HepG2 (cell line): Measurements from ENCODE around the gene SLC2A10. TPM values are rescaled to one million over a fixed set of nuclear protein-coding genes. Genes with fewer than 3 reads are reported as not detected.

Experiments used
- ATAC-seq: fragments of 200-7000 bp; cut with Tn5 transposase; 3 replicates; pipeline ENCODE4 v1.9.1; 2020; ENCODE audit warnings: mild to moderate bottlenecking, moderate library complexity
- BruUV-seq: library from RNA; stranded (reverse); fragments of 400-500 nt; replicated peaks from 2 replicates; lab custom pipeline; 2021; lab: Mats Ljungman, UMichigan
- CTCF ChIA-PET: fragments of 300-600 bp; formaldehyde crosslinking; extraction: SDS; loops from one replicate; lab custom pipeline; 2021; ENCODE audit warnings: low total read pairs, inconsistent platforms, low intra/inter-chr PET ratio; lab: Yijun Ruan, JAX
- POLR2A ChIA-PET: fragments of 350-600 bp; sonication (Branson Sonifier 250); formaldehyde crosslinking; loops from one replicate; lab custom pipeline; 2020; ENCODE audit warnings: antibody characterized with exemption, inconsistent platforms; lab: Yijun Ruan, JAX
- DNase-seq: peaks from one replicate; pipeline ENCODE4 v3.0.0-alpha.2; 2015; ENCODE audit warnings: low spot score
- FAIRE-seq: peaks from 3 replicates; lab custom pipeline; 2011; peaks lifted over from hg19 to GRCh38; lab: Jason Lieb, UNC
- H2AFZ ChIP-seq: one replicate; pipeline ENCODE4 v1.6.1; 2011; ENCODE audit warnings: low read length, inconsistent platforms
- H3K27ac ChIP-seq: fragments of 300-600 bp; 3 replicates; pipeline ENCODE4 v1.8.0; 2011; ENCODE audit warnings: mixed run types, mild to moderate bottlenecking, mixed read lengths, low read length, inconsistent platforms; ENCODE audit not compliant: insufficient read depth; ENCODE audit errors: extremely low read length
- H3K27me3 ChIP-seq, 2 experiments: fragments of 200-600 bp in 1 of 2; 2 replicates in 1 of 2; 3 replicates in 1 of 2; pipeline versions ENCODE4 v1.6.0 to v1.8.0; 2011; ENCODE audit warnings: low read length in 2 of 2, mild to moderate bottlenecking in 2 of 2, moderate library complexity in 2 of 2, inconsistent platforms in 1 of 2; ENCODE audit not compliant: insufficient read depth in 2 of 2, control insufficient read depth in 1 of 2
- H3K36me3 ChIP-seq, 2 experiments: fragments of 200-600 bp in 1 of 2; replicated peaks in 1 of 2; 2 replicates in 1 of 2; 3 replicates in 1 of 2; pipeline versions ENCODE4 v1.5.1 to v1.8.0; 2011; ENCODE audit warnings: low read length in 2 of 2, inconsistent platforms in 1 of 2; ENCODE audit not compliant: insufficient read depth in 2 of 2, control insufficient read depth in 1 of 2
- H3K4me1 ChIP-seq: 2 replicates; pipeline ENCODE4 v1.5.1; 2012; ENCODE audit warnings: low read length, inconsistent platforms; ENCODE audit not compliant: insufficient read depth
- H3K4me2 ChIP-seq: 2 replicates; pipeline ENCODE4 v1.6.0; 2011; ENCODE audit warnings: low read depth, low read length, inconsistent platforms
- H3K4me3 ChIP-seq, 3 experiments: fragments of 200-600 bp in 1 of 3; sonication (generic), shearing (Covaris generic) in 1 of 3; replicated peaks in 1 of 3; 2 replicates each; pipeline ENCODE4 v1.5.1; 2011 to 2016; ENCODE audit warnings: low read length in 3 of 3, inconsistent platforms in 2 of 3, low read depth in 2 of 3, mild to moderate bottlenecking in 2 of 3, control low read depth in 1 of 3, mixed read lengths in 1 of 3; ENCODE audit not compliant: insufficient read depth in 1 of 3
- H3K79me2 ChIP-seq: one replicate; pipeline ENCODE4 v1.6.1; 2011; ENCODE audit warnings: low read length, inconsistent platforms; ENCODE audit not compliant: insufficient read depth
- H3K9ac ChIP-seq: 2 replicates; pipeline ENCODE4 v1.6.0; 2011; ENCODE audit warnings: mild to moderate bottlenecking, low read depth, low read length, inconsistent platforms; ENCODE audit not compliant: insufficient read depth
- H3K9me3 ChIP-seq: 2 replicates; pipeline ENCODE4 v1.5.1; 2012; ENCODE audit warnings: mild to moderate bottlenecking, low read length
- H4K20me1 ChIP-seq: 2 replicates; pipeline ENCODE4 v1.6.0; 2011; ENCODE audit warnings: inconsistent platforms, mild to moderate bottlenecking, low read length, moderate library complexity; ENCODE audit not compliant: insufficient read depth
- E2F1 ChIP-seq: sonication (generic); formaldehyde crosslinking; IDR thresholded peaks from 2 replicates; pipeline ENCODE4 v1.5.0; 2020; ENCODE audit warnings: missing genetic modification reagents
- HIVEP1 ChIP-seq: sonication (generic); formaldehyde crosslinking; IDR thresholded peaks from 2 replicates; pipeline ENCODE4 v1.4.0; 2020; ENCODE audit warnings: mild to moderate bottlenecking, missing genetic modification reagents
- HOXD1 ChIP-seq: sonication (generic); formaldehyde crosslinking; IDR thresholded peaks from 2 replicates; pipeline ENCODE4 v1.5.0; 2020; ENCODE audit warnings: missing genetic modification reagents
- MAFF ChIP-seq: IDR thresholded peaks from 2 replicates; pipeline ENCODE4 v1.6.1; 2011; ENCODE audit warnings: low read depth, low read length, improper control_type of control experiment
- POGZ ChIP-seq: sonication (generic); formaldehyde crosslinking; IDR thresholded peaks from 2 replicates; pipeline ENCODE4 v1.4.0; 2020; ENCODE audit warnings: mild to moderate bottlenecking, missing genetic modification reagents
- SCMH1 ChIP-seq: sonication (generic); formaldehyde crosslinking; IDR thresholded peaks from 2 replicates; pipeline ENCODE4 v1.9.0; 2021; ENCODE audit warnings: missing genetic modification reagents, mild to moderate bottlenecking, borderline replicate concordance
- ZNF772 ChIP-seq: sonication (generic); formaldehyde crosslinking; IDR thresholded peaks from 2 replicates; pipeline ENCODE4 v1.5.0; 2020; ENCODE audit warnings: mild to moderate bottlenecking, missing genetic modification reagents
- WGBS: methylation state at CpG from one replicate; pipeline ENCODE4 v1.1.6; 2017; ENCODE audit warnings: low lambda C conversion rate; 5-methylcytosine and 5-hydroxymethylcytosine counted together
- in situ Hi-C: cut with HindIII; loops from 2 replicates; pipeline ENCODE4 v1.10.0; 2017; ENCODE audit warnings: low pct_unique_long_range_greater_than_20kb; ENCODE audit not compliant: extremely low pct_ligation_motif_present
- intact Hi-C: fragments of 100-400 bp; cut with micrococcal nuclease; formaldehyde crosslinking; loops from one replicate; pipeline ENCODE4 v1.10.0; 2022; ENCODE audit not compliant: unreplicated experiment
- polyA plus RNA-seq, 8 experiments: library from polyadenylated mRNA; depleted of rRNA in 3 of 8; stranded (reverse) in 7 of 8; unstranded in 1 of 8; fragments of >200 nt; fragmentation: Illumina TruSeq in 4 of 8; extraction: Trizol in 4 of 8; gene quantifications; 2 replicates each; pipeline versions ENCODE4 v1.2.1 to v1.2.3, GENCODE V29; 2011 to 2016; ENCODE audit warnings: low read depth in 4 of 8, missing spikeins in 1 of 8, mixed read lengths in 1 of 8; ENCODE audit not compliant: insufficient read depth in 1 of 8
- total RNA-seq, 5 experiments: library from RNA; depleted of rRNA; stranded (reverse); fragments of >200 nt; fragmentation: Illumina TruSeq; extraction: Trizol; gene quantifications; 2 replicates each; pipeline ENCODE4 v1.2.3, GENCODE V29; 2016; ENCODE audit warnings: low read depth in 1 of 5

The SLC2A10 gene
- total and polyA plus RNA-seq, 2 of the 13 experiments (the other 11 are each of a cell fraction or from before 2014, with no cell fraction given) = 16.0 to 18.4 TPM

- no peaks in the 10 kb centered on the region for H3K79me2 ChIP-seq
- ATAC-seq (no peak), FAIRE-seq (no peak), DNase-seq (no peak)
- no peak overlapping the region for H3K9ac ChIP-seq
- no peaks in the 10 kb centered on the region; a peak in 2 of 5 replicates for H3K36me3 ChIP-seq
- H4K20me1 ChIP-seq = no peaks in the 10 kb centered on the region
- H3K4me3 ChIP-seq = no peak overlapping the region
- no peaks in the 10 kb centered on the region for H3K27me3 ChIP-seq
- no TSS peak for BruUV-seq
- TF ChIP-seq ZNF772 (CRISPR knock-in tag) (no peak), POGZ (no peak), E2F1 (CRISPR knock-in tag) (no peak), SCMH1 (CRISPR knock-in tag) (no peak), HIVEP1 (CRISPR knock-in tag) (no peak), MAFF (no peak)
- no peak overlapping the region for H3K4me2 ChIP-seq
- POLR2A ChIA-PET = no interaction called here
- CTCF ChIA-PET = no interaction called here
- 73% methylated on average over 1 of the region's 1 CpG for WGBS
- H3K9me3 ChIP-seq = peaks cover 14% of the 10 kb centered on the region
- H2AFZ ChIP-seq = no peak overlapping the region
- in situ Hi-C loops = no loop called here
- no peak overlapping the region for H3K27ac ChIP-seq
- intact Hi-C loops = no loop called here
- H3K4me1 ChIP-seq = no peaks in the 10 kb centered on the region
Measured at GRCh38 chr20:46721476-46721875, 12.0 kb downstream of the SLC2A10 start.

GRCh38 chr20:46722450-46722849 lies 13.0 kb downstream of the SLC2A10 start:
- no peak for TF ChIP-seq HOXD1
- no TSS peak for BruUV-seq
- Histone ChIP-seq H3K27me3 (no peaks in the 10 kb centered on the region), H3K27ac (no peak overlapping the region), H4K20me1 (no peaks in the 10 kb centered on the region), H3K4me2 (no peak overlapping the region), H2AFZ (no peak overlapping the region), H3K9ac (no peak overlapping the region), H3K79me2 (no peaks in the 10 kb centered on the region), H3K4me1 (no peaks in the 10 kb centered on the region), H3K9me3 (peaks cover 14% of the 10 kb centered on the region), H3K36me3 (no peaks in the 10 kb centered on the region; a peak in 2 of 5 replicates), H3K4me3 (no peak overlapping the region)
- CTCF ChIA-PET = no interaction called here
- no peak for DNase-seq
- in situ Hi-C loops = no loop called here
- ATAC-seq = no peak
- POLR2A ChIA-PET = no interaction called here
- intact Hi-C loops = no loop called here
- no peak for FAIRE-seq
- WGBS = 60% methylated on average over 2 of the region's 2 CpGs
